Neural progenitor cell (in vitro differentiated cells): ENCODE results near the gene TMEM223. TPM values are rescaled to one million over a fixed set of nuclear protein-coding genes. Genes with fewer than 3 reads are reported as not detected.

Experiments used
- DNase-seq: peaks from one replicate; pipeline ENCODE4 v3.0.0-alpha.2; 2016; ENCODE audit warnings: low spot score
- H2AFZ ChIP-seq: fragments of 200-600 bp; sonication (generic); replicated peaks from 2 replicates; pipeline ENCODE4 v1.6.1; 2016; ENCODE audit warnings: antibody characterized with exemption
- H3F3A ChIP-seq: fragments of 200-600 bp; sonication (generic); 2 replicates; pipeline ENCODE4 v1.6.1; 2016; ENCODE audit warnings: antibody characterized with exemption, low read depth
- H3K27ac ChIP-seq: fragments of 200-600 bp; sonication (generic); 2 replicates; pipeline ENCODE4 v1.5.1; 2016; ENCODE audit warnings: mild to moderate bottlenecking
- H3K27me3 ChIP-seq: fragments of 200-600 bp; sonication (generic); 2 replicates; pipeline ENCODE4 v1.6.1; 2016; ENCODE audit warnings: mild to moderate bottlenecking, moderate library complexity
- H3K36me3 ChIP-seq: fragments of 200-600 bp; sonication (generic); 2 replicates; pipeline ENCODE4 v1.5.1; 2016
- H3K4me1 ChIP-seq: fragments of 200-600 bp; sonication (generic); 2 replicates; pipeline ENCODE4 v1.6.1; 2016; ENCODE audit warnings: mixed run types
- H3K4me2 ChIP-seq: fragments of 200-600 bp; sonication (generic); 2 replicates; pipeline ENCODE4 v1.6.1; 2016
- H3K4me3 ChIP-seq: fragments of 200-600 bp; sonication (generic); 2 replicates; pipeline ENCODE4 v1.5.1; 2016
- H3K79me2 ChIP-seq: fragments of 200-600 bp; sonication (generic); 2 replicates; pipeline ENCODE4 v1.6.1; 2016; ENCODE audit warnings: low read depth
- H3K9ac ChIP-seq: fragments of 200-600 bp; sonication (generic); 2 replicates; pipeline ENCODE4 v1.6.1; 2016
- H3K9me3 ChIP-seq: fragments of 200-600 bp; sonication (generic); 2 replicates; pipeline ENCODE4 v1.5.1; 2016; ENCODE audit warnings: low read depth
- H4K20me1 ChIP-seq: fragments of 200-600 bp; sonication (generic); 2 replicates; pipeline ENCODE4 v1.6.1; 2016; ENCODE audit warnings: low read depth
- H3K27ac Mint-ChIP-seq: 3 replicates; pipeline ENCODE4 v1.8.0; 2021; ENCODE audit warnings: mixed read lengths
- H3K27me3 Mint-ChIP-seq: 2 replicates; pipeline ENCODE4 v1.8.0; 2022; ENCODE audit warnings: low read depth, mild to moderate bottlenecking, inconsistent platforms, moderate library complexity, mixed read lengths; ENCODE audit not compliant: insufficient read depth
- H3K36me3 Mint-ChIP-seq: 3 replicates; pipeline ENCODE4 v1.8.0; 2021; ENCODE audit warnings: mixed read lengths
- H3K4me1 Mint-ChIP-seq: 3 replicates; pipeline ENCODE4 v1.8.0; 2021; ENCODE audit warnings: mixed read lengths
- H3K4me3 Mint-ChIP-seq: 3 replicates; pipeline ENCODE4 v1.8.0; 2021; ENCODE audit warnings: mild to moderate bottlenecking, moderate library complexity, mixed read lengths
- H3K9me3 Mint-ChIP-seq: 3 replicates; pipeline ENCODE4 v1.8.0; 2020; ENCODE audit warnings: mixed read lengths
- EZH2 ChIP-seq: fragments of 200-600 bp; sonication (generic); IDR thresholded peaks from 2 replicates; pipeline ENCODE4 v1.6.1; 2017; ENCODE audit warnings: antibody characterized with exemption, mild to moderate bottlenecking, moderate library complexity
- EZH2phosphoT487 ChIP-seq: fragments of 200-600 bp; sonication (generic); IDR thresholded peaks from 2 replicates; pipeline ENCODE4 v1.6.1; 2017; ENCODE audit warnings: antibody characterized with exemption
- total RNA-seq: library from RNA; depleted of rRNA; stranded (reverse); fragments of >200 nt; gene quantifications from 2 replicates; pipeline ENCODE4 v1.2.3, GENCODE V29; 2015; ENCODE audit warnings: low replicate concordance
- TF ChIP-seq, protein P1 (sequence below): fragments of 200-600 bp; sonication (generic); IDR thresholded peaks from 2 replicates; pipeline ENCODE4 v1.5.1; 2017; ENCODE audit warnings: antibody characterized with exemption, mild to moderate bottlenecking

Gene TMEM223
- total RNA-seq, 1 donor from 2014 or later, result 9.9 TPM

DNA sequence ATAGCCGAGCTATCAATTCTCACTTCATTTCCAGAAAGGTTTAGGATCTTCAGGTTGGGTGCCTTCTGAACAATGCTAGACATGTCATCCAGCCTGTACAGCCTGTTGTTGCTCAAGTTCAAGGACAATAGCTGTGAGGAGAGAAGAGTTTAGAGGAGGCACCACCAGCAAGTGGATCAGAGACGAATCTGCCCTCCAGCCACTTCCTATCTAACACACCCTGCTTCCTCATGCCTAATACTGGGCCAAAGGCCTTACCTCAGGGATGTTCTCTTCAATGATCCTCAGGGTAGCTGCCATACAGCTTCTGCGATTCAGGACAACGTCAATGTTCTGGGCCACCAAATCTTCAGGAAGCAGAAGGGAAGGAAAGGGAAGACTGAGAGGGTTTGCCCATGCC, 9.3 kb upstream of the TMEM223 start:
- no peaks in the 10 kb centered on the region for H3K27me3 ChIP-seq
- no peak for TF ChIP-seq EZH2phosphoT487
- no peak overlapping the region for H3K27ac Mint-ChIP-seq
- H3K4me1 ChIP-seq, result peaks cover 4% of the 10 kb centered on the region
- H3K79me2 ChIP-seq, result peaks cover 20% of the 10 kb centered on the region
- no peak overlapping the region for H3K9ac ChIP-seq
- peaks cover 6% of the 10 kb centered on the region for H3F3A ChIP-seq
- no peaks in the 10 kb centered on the region for H3K9me3 ChIP-seq
- H3K36me3 ChIP-seq, result no peaks in the 10 kb centered on the region
- no peak overlapping the region for H3K4me3 ChIP-seq
- peaks cover 17% of the 10 kb centered on the region for H3K4me1 Mint-ChIP-seq
- no peak overlapping the region for H3K4me3 Mint-ChIP-seq
- H4K20me1 ChIP-seq, result peaks cover 20% of the 10 kb centered on the region
- peaks cover 4% of the 10 kb centered on the region for H3K27me3 Mint-ChIP-seq
- H3K9me3 Mint-ChIP-seq, result no peaks in the 10 kb centered on the region
- no peak for DNase-seq
- peaks cover 42% of the 10 kb centered on the region for H3K36me3 Mint-ChIP-seq
- H3K4me2 ChIP-seq, result no peak overlapping the region
- no peak overlapping the region for H2AFZ ChIP-seq
- H3K27ac ChIP-seq, result no peak overlapping the region

DNA sequence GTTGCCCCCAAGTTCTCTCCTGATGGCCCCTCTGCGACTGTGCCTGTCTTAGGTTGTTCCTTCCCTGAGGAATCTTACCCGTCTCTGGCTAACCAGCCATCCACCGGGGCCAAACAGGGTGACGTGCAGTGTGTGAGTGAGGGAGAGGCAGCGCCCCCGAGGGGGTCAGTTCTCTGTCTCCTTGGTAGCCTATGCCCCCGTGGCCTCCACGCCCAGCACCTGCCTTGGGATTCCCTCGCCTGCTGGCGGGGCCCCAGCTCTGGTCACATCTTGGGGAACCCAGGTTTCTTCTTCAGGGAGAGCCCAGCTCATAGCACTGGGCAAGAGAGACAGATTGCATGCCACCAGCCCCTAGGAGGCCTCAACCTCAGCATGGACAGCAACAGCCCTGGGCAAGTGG, 7.7 kb upstream of the TMEM223 start:
- no peak for DNase-seq
- no peaks in the 10 kb centered on the region for H3F3A ChIP-seq
- H3K27ac Mint-ChIP-seq, result no peak overlapping the region
- H2AFZ ChIP-seq, result no peak overlapping the region
- H3K27ac ChIP-seq, result no peak overlapping the region
- peaks cover 4% of the 10 kb centered on the region for H3K36me3 ChIP-seq
- H3K9me3 ChIP-seq, result no peaks in the 10 kb centered on the region
- peaks cover 17% of the 10 kb centered on the region for H4K20me1 ChIP-seq
- peaks cover 54% of the 10 kb centered on the region for H3K36me3 Mint-ChIP-seq
- H3K4me2 ChIP-seq, result no peak overlapping the region
- H3K4me3 ChIP-seq, result no peak overlapping the region
- peaks cover 12% of the 10 kb centered on the region for H3K4me1 Mint-ChIP-seq
- H3K27me3 ChIP-seq, result no peaks in the 10 kb centered on the region
- peaks cover 13% of the 10 kb centered on the region for H3K79me2 ChIP-seq
- H3K27me3 Mint-ChIP-seq, result peaks cover 2% of the 10 kb centered on the region
- H3K4me1 ChIP-seq, result no peaks in the 10 kb centered on the region
- H3K4me3 Mint-ChIP-seq, result no peak overlapping the region
- H3K9ac ChIP-seq, result no peak overlapping the region
- TF ChIP-seq, protein P1, sequence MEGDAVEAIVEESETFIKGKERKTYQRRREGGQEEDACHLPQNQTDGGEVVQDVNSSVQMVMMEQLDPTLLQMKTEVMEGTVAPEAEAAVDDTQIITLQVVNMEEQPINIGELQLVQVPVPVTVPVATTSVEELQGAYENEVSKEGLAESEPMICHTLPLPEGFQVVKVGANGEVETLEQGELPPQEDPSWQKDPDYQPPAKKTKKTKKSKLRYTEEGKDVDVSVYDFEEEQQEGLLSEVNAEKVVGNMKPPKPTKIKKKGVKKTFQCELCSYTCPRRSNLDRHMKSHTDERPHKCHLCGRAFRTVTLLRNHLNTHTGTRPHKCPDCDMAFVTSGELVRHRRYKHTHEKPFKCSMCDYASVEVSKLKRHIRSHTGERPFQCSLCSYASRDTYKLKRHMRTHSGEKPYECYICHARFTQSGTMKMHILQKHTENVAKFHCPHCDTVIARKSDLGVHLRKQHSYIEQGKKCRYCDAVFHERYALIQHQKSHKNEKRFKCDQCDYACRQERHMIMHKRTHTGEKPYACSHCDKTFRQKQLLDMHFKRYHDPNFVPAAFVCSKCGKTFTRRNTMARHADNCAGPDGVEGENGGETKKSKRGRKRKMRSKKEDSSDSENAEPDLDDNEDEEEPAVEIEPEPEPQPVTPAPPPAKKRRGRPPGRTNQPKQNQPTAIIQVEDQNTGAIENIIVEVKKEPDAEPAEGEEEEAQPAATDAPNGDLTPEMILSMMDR, result no peak
- no peak for TF ChIP-seq EZH2
- no peak for TF ChIP-seq EZH2phosphoT487
- H3K9me3 Mint-ChIP-seq, result no peaks in the 10 kb centered on the region

DNA sequence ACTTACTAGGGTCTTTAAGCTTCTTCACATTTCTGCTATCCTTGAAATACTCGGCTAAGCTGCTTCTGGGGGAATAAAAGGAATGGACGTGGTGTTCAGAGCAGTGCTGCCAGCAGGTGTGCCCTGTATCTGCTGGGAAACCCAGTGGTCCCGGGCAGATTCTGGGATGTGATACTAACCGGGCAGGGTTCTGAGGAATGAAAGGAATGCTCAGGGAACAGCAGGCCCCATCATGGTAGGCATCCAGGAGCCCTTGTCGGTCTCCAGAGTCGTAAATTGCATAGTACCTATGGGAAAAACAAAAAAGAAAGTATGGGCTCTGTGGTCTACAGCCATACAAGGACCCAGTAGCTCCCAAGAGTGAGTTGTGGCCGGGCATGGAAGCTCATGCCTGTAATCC, 4.5 kb upstream of the TMEM223 start:
- peaks cover 6% of the 10 kb centered on the region for H3K36me3 ChIP-seq
- TF ChIP-seq EZH2phosphoT487, result no peak
- TF ChIP-seq, protein P1, result no peak
- TF ChIP-seq EZH2, result no peak
- H3K79me2 ChIP-seq, result peaks cover 5% of the 10 kb centered on the region
- Mint-ChIP-seq H3K27me3 (peaks cover 6% of the 10 kb centered on the region), H3K4me1 (peaks cover 9% of the 10 kb centered on the region), H3K27ac (no peak overlapping the region), H3K9me3 (no peaks in the 10 kb centered on the region), H3K36me3 (peaks cover 40% of the 10 kb centered on the region), H3K4me3 (no peak overlapping the region)
- peaks cover 18% of the 10 kb centered on the region for H3F3A ChIP-seq
- peaks cover 5% of the 10 kb centered on the region for H4K20me1 ChIP-seq
- H2AFZ ChIP-seq, result no peak overlapping the region
- H3K9ac ChIP-seq, result no peak overlapping the region
- H3K4me3 ChIP-seq, result no peak overlapping the region
- no peak overlapping the region for H3K4me2 ChIP-seq
- H3K4me1 ChIP-seq, result no peaks in the 10 kb centered on the region
- DNase-seq, result no peak
- no peaks in the 10 kb centered on the region for H3K9me3 ChIP-seq
- no peak overlapping the region for H3K27ac ChIP-seq
- H3K27me3 ChIP-seq, result no peaks in the 10 kb centered on the region

DNA sequence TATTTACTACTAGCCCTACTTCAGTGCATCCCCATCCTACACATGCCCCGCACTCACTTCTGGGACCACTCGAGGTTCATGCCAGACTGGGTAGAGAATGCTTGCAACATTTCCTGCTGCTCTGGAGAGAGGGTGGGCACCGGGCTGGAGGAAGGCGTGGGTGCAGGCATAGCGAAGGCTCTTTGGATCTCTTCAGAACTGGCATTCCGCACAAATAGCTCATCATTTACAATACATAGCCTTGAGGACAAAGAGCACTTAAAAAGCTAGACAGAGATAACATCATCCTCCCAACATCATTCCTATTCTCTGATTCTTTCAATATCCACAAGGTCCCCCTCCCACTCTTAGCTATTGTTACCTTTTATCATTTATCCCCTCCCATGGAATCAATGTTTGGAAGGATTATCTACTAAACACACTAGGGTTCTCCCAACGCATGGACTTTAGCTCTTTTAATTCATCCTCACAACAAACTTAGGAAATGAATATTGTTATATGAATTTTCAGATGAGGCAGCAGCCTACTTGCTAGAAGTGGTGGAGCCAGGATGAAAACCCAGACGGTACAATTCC, 2.5 kb upstream of the TMEM223 start:
- H3K27ac Mint-ChIP-seq, result no peak overlapping the region
- no peak overlapping the region for H3K4me3 Mint-ChIP-seq
- H3K27me3 Mint-ChIP-seq, result peaks cover 4% of the 10 kb centered on the region
- Histone ChIP-seq H3K4me1 (peaks cover 6% of the 10 kb centered on the region), H3K27me3 (no peaks in the 10 kb centered on the region), H3K4me3 (no peak overlapping the region), H3K27ac (no peak overlapping the region), H4K20me1 (peaks cover 12% of the 10 kb centered on the region), H3K4me2 (no peak overlapping the region), H3K79me2 (peaks cover 25% of the 10 kb centered on the region), H3K9ac (no peak overlapping the region), H2AFZ (no peak overlapping the region), H3F3A (peaks cover 36% of the 10 kb centered on the region), H3K36me3 (peaks cover 6% of the 10 kb centered on the region), H3K9me3 (no peaks in the 10 kb centered on the region)
- peaks cover 19% of the 10 kb centered on the region for H3K4me1 Mint-ChIP-seq
- DNase-seq, result no peak
- H3K9me3 Mint-ChIP-seq, result no peaks in the 10 kb centered on the region
- peaks cover 41% of the 10 kb centered on the region for H3K36me3 Mint-ChIP-seq
- TF ChIP-seq, protein P1, result no peak
- TF ChIP-seq EZH2phosphoT487 (no peak), EZH2 (no peak)
